ENCODE data around the gene TMEM220. TPM values are rescaled to one million over a fixed set of nuclear protein-coding genes. Genes with fewer than 3 reads are reported as not detected.

TMEM220 gene
- total and polyA plus RNA-seq, 4 donors = 2.8 to 13.8 (median 7.1) TPM

- no peak for DNase-seq
- no peaks in the 10 kb centered on the region for H3K27me3 ChIP-seq (ENCODE audit: control insufficient read depth in 3 of 3, insufficient read depth in 3 of 3, low read length in 2 of 3)
- no peak for TF ChIP-seq CTCF (IDR thresholded peaks at IDR 0.05; ENCODE audit: control extremely low read depth, extremely low read depth)
- ATAC-seq (ENCODE audit: insufficient read depth, low FRiP score) = no peak
- H3K4me3 ChIP-seq = no peak overlapping the region
- H3K9me3 ChIP-seq (ENCODE audit: control insufficient read depth in 4 of 4, insufficient read depth in 3 of 4, low read length in 3 of 4) = no peaks in the 10 kb centered on the region
- H3K9ac ChIP-seq (ENCODE audit: insufficient read depth in 1 of 2, low read length in 2 of 2) = no peak overlapping the region
- H3K4me1 ChIP-seq (ENCODE audit: control insufficient read depth in 5 of 5, insufficient read depth in 5 of 5, low read length in 5 of 5) = peaks cover 0 to 9% (median 1%) of the 10 kb centered on the region in 5 donors
- no peak overlapping the region for H3K27ac ChIP-seq (ENCODE audit: low read depth in 1 of 2, low read length in 1 of 2)
- WGBS, 2 donors = 79 to 81% methylated on average over 6 of the region's 6 CpGs
- H3K36me3 ChIP-seq (ENCODE audit: control insufficient read depth in 4 of 4, insufficient read depth in 4 of 4, low read length in 4 of 4) = no peaks in the 10 kb centered on the region
These were observed 27.2 kb upstream of the TMEM220 start for GRCh38 chr17:10757067-10757466.

- WGBS, 2 donors = 67 to 84% methylated on average over 2 of the region's 2 CpGs
- Histone ChIP-seq H3K36me3 (ENCODE audit: control insufficient read depth in 4 of 4, insufficient read depth in 4 of 4, low read length in 4 of 4) (no peaks in the 10 kb centered on the region), H3K9me3 (ENCODE audit: control insufficient read depth in 4 of 4, insufficient read depth in 3 of 4, low read length in 3 of 4) (no peaks in the 10 kb centered on the region), H3K27me3 (ENCODE audit: control insufficient read depth in 3 of 3, insufficient read depth in 3 of 3, low read length in 2 of 3) (no peaks in the 10 kb centered on the region), H3K4me3 (no peak overlapping the region), H3K27ac (ENCODE audit: low read depth in 1 of 2, low read length in 1 of 2) (no peak overlapping the region), H3K9ac (ENCODE audit: insufficient read depth in 1 of 2, low read length in 2 of 2) (no peak overlapping the region), H3K4me1 (ENCODE audit: control insufficient read depth in 5 of 5, insufficient read depth in 5 of 5, low read length in 5 of 5) (peaks cover 0 to 9% (median 1%) of the 10 kb centered on the region in 5 donors)
- no peak for ATAC-seq (ENCODE audit: insufficient read depth, low FRiP score)
- no peak for DNase-seq
- no peak for TF ChIP-seq CTCF (IDR thresholded peaks at IDR 0.05; ENCODE audit: control extremely low read depth, extremely low read depth)
These were observed 26.8 kb upstream of the TMEM220 start for GRCh38 chr17:10756619-10757018.

GRCh38 chr17:10756185-10756584 lies 26.4 kb upstream of the TMEM220 start:
- Histone ChIP-seq H3K27me3 (ENCODE audit: control insufficient read depth in 3 of 3, insufficient read depth in 3 of 3, low read length in 2 of 3) (no peaks in the 10 kb centered on the region), H3K27ac (ENCODE audit: low read depth in 1 of 2, low read length in 1 of 2) (no peak overlapping the region), H3K4me1 (ENCODE audit: control insufficient read depth in 5 of 5, insufficient read depth in 5 of 5, low read length in 5 of 5) (peaks cover 0 to 9% (median 1%) of the 10 kb centered on the region in 5 donors), H3K36me3 (ENCODE audit: control insufficient read depth in 4 of 4, insufficient read depth in 4 of 4, low read length in 4 of 4) (no peaks in the 10 kb centered on the region), H3K9ac (ENCODE audit: insufficient read depth in 1 of 2, low read length in 2 of 2) (no peak overlapping the region), H3K9me3 (ENCODE audit: control insufficient read depth in 4 of 4, insufficient read depth in 3 of 4, low read length in 3 of 4) (no peaks in the 10 kb centered on the region), H3K4me3 (no peak overlapping the region)
- no peak for DNase-seq
- no peak for ATAC-seq (ENCODE audit: insufficient read depth, low FRiP score)
- TF ChIP-seq CTCF (IDR thresholded peaks at IDR 0.05; ENCODE audit: control extremely low read depth, extremely low read depth) = no peak
- WGBS, 2 donors = 82 to 88% methylated on average over 1 of the region's 1 CpG

- DNase-seq = no peak
- H3K4me3 ChIP-seq = no peak overlapping the region
- ATAC-seq (ENCODE audit: insufficient read depth, low FRiP score) = no peak
- no peaks in the 10 kb centered on the region for H3K27me3 ChIP-seq (ENCODE audit: control insufficient read depth in 3 of 3, insufficient read depth in 3 of 3, low read length in 2 of 3)
- H3K27ac ChIP-seq (ENCODE audit: low read depth in 1 of 2, low read length in 1 of 2) = no peak overlapping the region
- no peaks in the 10 kb centered on the region for H3K36me3 ChIP-seq (ENCODE audit: control insufficient read depth in 4 of 4, insufficient read depth in 4 of 4, low read length in 4 of 4)
- H3K9ac ChIP-seq (ENCODE audit: insufficient read depth in 1 of 2, low read length in 2 of 2) = no peak overlapping the region
- 85 to 86% methylated on average over 3 of the region's 3 CpGs for WGBS, 2 donors
- H3K9me3 ChIP-seq (ENCODE audit: control insufficient read depth in 4 of 4, insufficient read depth in 3 of 4, low read length in 3 of 4) = no peaks in the 10 kb centered on the region
- TF ChIP-seq CTCF (IDR thresholded peaks at IDR 0.05; ENCODE audit: control extremely low read depth, extremely low read depth) = no peak
- H3K4me1 ChIP-seq (ENCODE audit: control insufficient read depth in 5 of 5, insufficient read depth in 5 of 5, low read length in 5 of 5) = peaks cover 0 to 9% (median 1%) of the 10 kb centered on the region in 5 donors
These were observed 25.8 kb upstream of the TMEM220 start for GRCh38 chr17:10755592-10756127.
